Memory B cell (primary cell): Measurements from ENCODE around the gene GAP43.
A peak's percentile ranks its signal among the peaks of the same experiment; 100 is the strongest.

Source experiments
- ATAC-seq: fragments of 150-1000 bp; cut with Tn5 transposase; 2 replicates; pipeline ENCODE4 v1.10.0; 2021; ENCODE audit warnings: low read depth, mild to moderate bottlenecking, moderate library complexity
- DNase-seq, 2 donors: peaks; one replicate each; pipeline ENCODE4 v3.0.0; 2022; ENCODE audit warnings: low spot score in 2 of 2
- H3K27ac Mint-ChIP-seq: one replicate; pipeline ENCODE4 v1.8.0; 2022; ENCODE audit warnings: mild to moderate bottlenecking, moderate library complexity, mixed read lengths
- H3K27me3 Mint-ChIP-seq: one replicate; pipeline ENCODE4 v1.8.0; 2022; ENCODE audit warnings: mixed read lengths
- H3K36me3 Mint-ChIP-seq: one replicate; pipeline ENCODE4 v1.8.0; 2022; ENCODE audit warnings: mild to moderate bottlenecking, mixed read lengths
- H3K4me1 Mint-ChIP-seq: one replicate; pipeline ENCODE4 v1.8.0; 2022; ENCODE audit warnings: mixed read lengths
- H3K4me3 Mint-ChIP-seq: one replicate; pipeline ENCODE4 v1.8.0; 2022; ENCODE audit warnings: mild to moderate bottlenecking, moderate library complexity, mixed read lengths
- H3K9me3 Mint-ChIP-seq: one replicate; pipeline ENCODE4 v1.8.0; 2022; ENCODE audit warnings: mixed read lengths

GAP43 gene

DNA sequence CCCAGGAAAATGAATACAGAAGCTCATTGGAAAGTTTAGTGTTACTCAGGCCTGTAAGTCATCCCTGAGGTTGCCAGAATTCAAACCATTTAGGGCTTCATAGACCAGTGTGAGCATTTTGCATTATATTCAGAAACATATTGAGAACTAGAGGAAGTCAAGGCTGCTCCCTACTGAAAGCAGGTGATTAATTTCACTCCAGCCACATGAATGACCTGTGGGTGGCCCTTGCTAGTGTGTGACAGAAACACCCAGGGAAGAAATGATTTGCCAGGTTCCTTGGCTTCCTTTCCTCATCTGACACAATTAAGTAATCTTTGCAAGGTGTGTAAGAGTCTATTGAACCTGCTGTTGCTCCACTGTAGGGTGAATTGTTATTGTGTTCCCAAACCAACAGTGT is 61.8 kb downstream of the GAP43 start:
- DNase-seq (no peak), ATAC-seq (no peak)
- H3K4me1 Mint-ChIP-seq, result no peaks in the 10 kb centered on the region
- no peaks in the 10 kb centered on the region for H3K9me3 Mint-ChIP-seq
- no peaks in the 10 kb centered on the region for H3K27me3 Mint-ChIP-seq
- no peak overlapping the region for H3K4me3 Mint-ChIP-seq
- H3K36me3 Mint-ChIP-seq, result no peaks in the 10 kb centered on the region
- H3K27ac Mint-ChIP-seq, result no peak overlapping the region

DNA sequence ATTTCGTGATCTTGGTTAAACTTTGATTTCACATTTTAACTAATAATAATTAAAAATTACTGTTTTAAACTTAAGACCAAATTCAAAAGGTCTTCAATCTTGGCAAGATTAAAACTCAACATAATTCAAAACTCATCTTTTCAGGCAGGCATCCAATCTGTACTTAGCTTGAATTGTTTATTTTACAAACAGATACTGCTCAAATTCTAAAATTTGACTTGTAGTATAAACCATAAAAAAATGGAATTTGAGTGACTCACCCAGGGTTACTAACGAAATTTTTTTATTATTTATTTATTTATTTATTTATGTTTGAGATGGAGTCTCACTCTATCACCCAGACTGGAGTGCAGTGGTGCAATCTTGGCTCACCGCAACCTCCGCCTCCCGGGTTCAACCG is 64.4 kb downstream of the GAP43 start:
- ATAC-seq (no peak), DNase-seq (no peak)
- no peak overlapping the region for H3K27ac Mint-ChIP-seq
- H3K36me3 Mint-ChIP-seq, result no peaks in the 10 kb centered on the region
- H3K27me3 Mint-ChIP-seq, result no peaks in the 10 kb centered on the region
- no peaks in the 10 kb centered on the region for H3K4me1 Mint-ChIP-seq
- H3K9me3 Mint-ChIP-seq, result no peaks in the 10 kb centered on the region
- no peak overlapping the region for H3K4me3 Mint-ChIP-seq

DNA sequence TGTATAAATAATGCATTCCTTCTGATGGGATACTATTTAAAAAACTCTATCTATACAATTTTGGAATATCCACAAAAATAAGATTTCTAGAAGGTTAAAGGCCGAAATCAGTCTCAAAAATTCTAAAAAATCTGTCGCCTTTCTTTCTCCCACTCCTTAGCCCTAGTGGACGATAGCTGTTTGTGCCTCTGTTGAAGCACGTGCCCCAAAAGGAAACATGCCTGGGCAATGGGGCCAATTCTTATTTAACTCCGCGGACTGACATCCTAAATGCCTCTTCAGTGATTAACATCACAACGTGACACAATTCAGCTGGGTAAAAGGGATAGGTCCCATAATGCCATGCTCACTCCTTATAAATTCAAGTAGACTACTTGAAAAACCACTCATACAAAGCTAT is 65.1 kb downstream of the GAP43 start:
- H3K4me3 Mint-ChIP-seq, result no peak overlapping the region
- H3K9me3 Mint-ChIP-seq, result no peaks in the 10 kb centered on the region
- ATAC-seq (no peak), DNase-seq (no peak)
- H3K36me3 Mint-ChIP-seq, result no peaks in the 10 kb centered on the region
- no peak overlapping the region for H3K27ac Mint-ChIP-seq
- peaks cover 3% of the 10 kb centered on the region for H3K4me1 Mint-ChIP-seq
- no peaks in the 10 kb centered on the region for H3K27me3 Mint-ChIP-seq

DNA sequence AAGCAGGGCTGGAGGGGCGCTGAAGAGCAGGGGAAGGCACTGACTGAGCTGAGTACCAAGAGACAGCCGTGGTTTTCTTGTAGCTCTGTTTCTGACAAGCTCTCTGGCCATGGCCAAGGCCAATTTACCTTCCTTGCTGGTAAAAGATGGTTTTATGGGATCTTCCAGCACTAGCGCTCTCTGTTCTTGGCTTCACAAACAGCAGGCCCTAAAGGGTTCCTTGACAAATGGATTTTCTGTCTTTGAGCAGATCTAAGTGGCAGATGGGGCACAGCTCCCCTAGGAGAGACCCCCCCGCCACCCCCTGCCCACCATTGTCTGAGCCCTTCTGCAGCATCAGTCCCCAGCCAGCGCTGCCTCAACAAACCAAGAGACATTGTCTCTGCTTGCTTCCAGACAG is 66.6 kb downstream of the GAP43 start:
- ATAC-seq, result no peak
- Mint-ChIP-seq H3K9me3 (no peaks in the 10 kb centered on the region), H3K27me3 (no peaks in the 10 kb centered on the region), H3K27ac (no peak overlapping the region), H3K4me1 (peaks cover 3% of the 10 kb centered on the region), H3K4me3 (no peak overlapping the region), H3K36me3 (no peaks in the 10 kb centered on the region)
- no peak for DNase-seq

DNA sequence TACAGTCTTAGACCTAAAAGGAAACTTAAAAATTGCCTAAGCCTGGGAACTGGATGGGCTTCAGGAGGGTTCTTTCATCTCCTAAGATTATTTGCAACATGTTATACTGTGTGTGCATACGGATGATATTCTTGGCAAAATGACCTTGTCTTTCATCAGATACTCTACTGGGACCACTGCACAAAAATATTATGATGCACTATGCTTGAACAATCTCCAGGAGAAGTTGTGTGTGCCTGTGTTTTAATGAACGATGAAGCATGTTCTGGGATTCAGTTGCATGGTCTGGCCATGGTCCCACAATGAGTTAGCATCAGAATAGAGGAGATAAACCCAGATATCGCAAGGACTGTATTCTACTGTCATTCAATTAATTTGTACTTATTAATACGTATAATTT is 68.7 kb downstream of the GAP43 start:
- Mint-ChIP-seq H3K27me3 (no peaks in the 10 kb centered on the region), H3K27ac (no peak overlapping the region), H3K4me1 (peaks cover 3% of the 10 kb centered on the region), H3K4me3 (no peak overlapping the region), H3K9me3 (no peaks in the 10 kb centered on the region), H3K36me3 (no peaks in the 10 kb centered on the region)
- ATAC-seq, result no peak
- no peak for DNase-seq

DNA sequence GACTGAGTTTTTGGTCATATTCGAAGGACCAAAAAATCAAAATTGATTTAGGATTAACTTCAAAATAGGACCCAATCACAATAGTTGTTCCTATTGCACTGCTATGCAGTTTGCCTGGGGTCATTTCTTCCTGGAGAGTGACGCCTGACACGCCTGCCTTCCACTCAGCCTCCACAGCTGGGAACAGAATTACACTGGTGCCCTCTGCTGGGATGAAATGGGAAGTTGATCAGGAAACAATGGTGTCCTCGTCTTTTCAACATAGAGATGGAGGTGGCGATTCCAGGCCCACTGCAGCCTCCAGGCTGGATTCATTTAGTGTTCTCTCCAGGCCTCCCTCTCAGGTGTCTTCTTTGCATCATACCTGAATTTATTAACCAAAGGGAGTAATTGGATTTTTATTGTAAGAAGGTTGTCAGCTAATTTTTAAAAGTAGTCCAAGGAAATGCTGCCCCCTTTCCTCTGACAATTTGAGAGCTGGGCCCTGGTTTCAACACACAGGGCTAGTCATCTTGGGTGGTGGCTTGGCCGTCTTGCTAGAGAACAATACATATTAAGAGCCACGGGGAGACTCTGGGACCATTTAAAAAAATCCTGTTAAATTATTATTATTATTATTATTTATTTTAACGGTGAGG is 69.7 kb downstream of the GAP43 start:
- H3K27ac Mint-ChIP-seq, result no peak overlapping the region

DNA sequence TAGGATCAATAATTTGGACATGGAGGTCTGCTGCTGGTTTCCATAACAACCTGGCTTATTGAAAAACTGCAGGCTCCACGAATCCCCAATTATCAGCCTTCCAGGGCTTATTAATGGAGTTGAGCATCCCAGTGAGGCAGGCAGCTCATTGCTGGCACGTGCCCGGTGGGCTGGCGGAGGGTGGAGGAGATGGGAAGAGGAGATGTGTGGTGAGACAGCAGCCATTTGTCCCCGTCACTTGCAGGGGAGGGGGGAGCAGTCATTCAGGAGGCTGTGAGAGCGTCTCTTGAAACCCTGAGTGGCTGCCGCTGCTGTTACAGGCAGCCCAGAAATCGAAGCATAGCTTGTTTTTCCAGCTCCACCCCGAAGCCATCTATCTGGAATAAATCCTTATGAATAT is 70.6 kb downstream of the GAP43 start:
- no peak overlapping the region for H3K4me3 Mint-ChIP-seq
- no peak for DNase-seq
- no peaks in the 10 kb centered on the region for H3K27me3 Mint-ChIP-seq
- no peaks in the 10 kb centered on the region for H3K9me3 Mint-ChIP-seq
- H3K4me1 Mint-ChIP-seq, result peaks cover 3% of the 10 kb centered on the region
- no peaks in the 10 kb centered on the region for H3K36me3 Mint-ChIP-seq
- no peak overlapping the region for H3K27ac Mint-ChIP-seq
- ATAC-seq, result no peak

More for the DNA sequence above, 69.7 kb downstream of the GAP43 start:
- H3K4me1 Mint-ChIP-seq, result peaks cover 3% of the 10 kb centered on the region
- no peak overlapping the region for H3K4me3 Mint-ChIP-seq
- H3K36me3 Mint-ChIP-seq, result no peaks in the 10 kb centered on the region
- H3K27me3 Mint-ChIP-seq, result no peaks in the 10 kb centered on the region
- DNase-seq (peak; percentile 70 to 71), ATAC-seq (peak; percentile 92)
- H3K9me3 Mint-ChIP-seq, result no peaks in the 10 kb centered on the region

DNA sequence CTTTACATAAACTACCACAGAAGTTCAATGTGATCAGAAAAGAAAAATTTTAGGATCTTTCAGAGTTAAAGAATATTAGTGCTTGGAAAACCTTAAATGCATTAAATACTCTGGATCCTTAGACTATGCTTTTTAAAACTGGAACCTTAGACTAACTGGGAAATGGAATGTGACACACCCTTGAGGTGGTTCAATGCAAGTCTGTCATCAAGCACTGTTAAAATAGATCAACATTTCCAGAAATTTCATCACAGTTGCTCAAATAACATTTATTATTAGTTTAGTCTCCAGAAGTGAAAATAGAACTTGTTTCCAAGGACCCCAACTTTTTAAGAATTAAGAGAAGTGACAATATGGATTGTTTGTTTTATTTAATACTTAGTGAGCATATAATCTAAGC is 71.8 kb downstream of the GAP43 start:
- Mint-ChIP-seq H3K4me3 (no peak overlapping the region), H3K4me1 (peaks cover 7% of the 10 kb centered on the region), H3K27ac (no peak overlapping the region), H3K9me3 (no peaks in the 10 kb centered on the region), H3K27me3 (peaks cover 3% of the 10 kb centered on the region), H3K36me3 (no peaks in the 10 kb centered on the region)
- no peak for ATAC-seq
- DNase-seq, result no peak

DNA sequence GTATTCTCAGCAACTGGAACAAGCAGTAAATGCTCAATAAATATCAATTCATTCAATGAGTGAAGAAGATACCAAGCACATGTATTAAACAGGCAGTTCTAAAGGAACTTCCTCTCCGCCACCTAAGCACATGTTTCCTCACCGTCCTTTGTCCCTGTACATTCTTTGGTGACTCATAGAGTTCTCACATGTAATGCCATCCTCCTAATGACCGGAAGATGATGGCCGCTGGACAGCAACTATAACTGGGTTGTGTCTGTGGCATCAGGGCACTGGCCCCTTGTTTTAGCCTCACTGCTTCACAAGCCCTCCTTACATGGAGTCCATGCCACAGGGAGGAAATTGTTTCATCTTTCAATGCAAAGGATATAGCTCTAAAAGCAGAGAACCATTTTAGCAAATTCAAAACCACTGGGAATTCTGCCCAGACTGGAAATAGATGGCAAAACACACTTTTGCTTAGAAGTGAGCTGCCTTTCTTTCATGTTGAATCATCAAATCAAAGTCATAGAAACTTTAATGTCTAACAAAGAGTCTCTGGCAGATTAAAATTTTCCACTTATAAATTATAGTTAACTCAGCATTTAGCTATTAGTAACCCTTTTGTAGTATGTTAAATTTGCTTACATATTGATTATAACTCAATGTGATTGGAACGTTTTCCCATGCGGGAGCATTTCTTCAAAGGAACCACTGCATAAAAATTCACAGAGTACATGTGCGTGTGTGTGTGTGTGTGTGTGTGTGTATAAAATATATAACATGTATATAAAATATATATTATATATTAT is 74.1 kb downstream of the GAP43 start:
- peaks cover 3% of the 10 kb centered on the region for H3K27me3 Mint-ChIP-seq
- no peak overlapping the region for H3K4me3 Mint-ChIP-seq
- H3K36me3 Mint-ChIP-seq, result no peaks in the 10 kb centered on the region
- DNase-seq, result no peak
- H3K9me3 Mint-ChIP-seq, result no peaks in the 10 kb centered on the region
- ATAC-seq, result no peak
- peaks cover 7% of the 10 kb centered on the region for H3K4me1 Mint-ChIP-seq
- no peak overlapping the region for H3K27ac Mint-ChIP-seq

DNA sequence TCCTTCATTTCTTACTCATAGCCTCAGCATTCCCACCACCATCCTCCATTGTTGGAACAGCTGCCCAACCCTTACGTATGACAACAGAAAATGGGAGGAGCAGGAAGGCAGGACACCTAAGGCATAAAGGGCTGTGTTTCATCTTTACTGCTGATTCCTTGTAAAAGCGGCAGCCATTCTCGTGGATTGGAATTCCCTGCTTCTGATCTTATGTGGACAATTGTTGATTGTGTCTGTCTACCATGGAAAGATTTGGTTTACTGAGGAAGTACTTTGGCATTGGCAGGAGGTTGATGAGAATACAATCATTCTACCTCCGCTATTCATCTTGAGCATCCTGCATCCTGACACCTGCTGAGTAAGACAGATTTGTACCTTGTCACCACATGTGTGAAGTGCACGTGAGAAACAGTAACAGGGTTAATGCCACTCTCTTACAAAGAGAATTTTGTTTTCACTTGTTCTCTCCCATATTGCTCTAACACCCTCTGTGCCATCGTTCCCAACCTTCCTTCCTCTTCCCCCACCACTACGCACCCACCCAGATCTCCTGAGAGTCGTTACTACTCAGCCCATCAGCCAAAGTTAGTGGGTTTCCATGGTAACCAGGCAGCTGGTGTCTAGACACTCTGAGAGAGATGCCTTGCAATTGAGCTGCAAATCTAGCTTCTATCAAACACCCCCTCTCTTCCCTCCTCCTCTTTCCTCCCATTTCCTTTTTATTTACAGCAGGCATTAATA is 75.7 kb downstream of the GAP43 start:
- Mint-ChIP-seq H3K4me3 (no peak overlapping the region), H3K4me1 (peaks cover 4% of the 10 kb centered on the region)
- peak; percentile 38 for ATAC-seq

DNA sequence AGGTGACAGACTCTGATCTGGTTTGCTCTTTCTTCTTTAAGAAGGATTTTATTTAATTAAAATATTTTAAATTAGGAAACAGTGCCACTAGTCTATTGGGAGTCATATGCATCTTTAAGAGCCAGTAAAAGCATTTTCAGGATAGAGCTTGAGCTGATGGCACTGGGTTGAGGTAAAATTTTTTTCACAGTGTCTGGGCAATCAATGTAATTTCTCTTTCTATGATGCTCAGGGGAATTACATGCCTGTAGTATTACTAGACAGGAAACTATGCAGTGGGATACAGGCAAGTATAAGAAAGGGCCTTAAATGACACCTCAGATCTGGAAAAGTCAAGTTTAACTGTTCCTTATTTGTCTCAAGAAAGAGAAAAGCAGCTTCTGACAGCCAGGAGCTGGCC is 76.4 kb downstream of the GAP43 start:
- no peak for ATAC-seq
- H3K36me3 Mint-ChIP-seq, result no peaks in the 10 kb centered on the region
- no peaks in the 10 kb centered on the region for H3K9me3 Mint-ChIP-seq
- no peak for DNase-seq
- no peak overlapping the region for H3K4me3 Mint-ChIP-seq
- H3K27me3 Mint-ChIP-seq, result peaks cover 3% of the 10 kb centered on the region
- H3K4me1 Mint-ChIP-seq, result peaks cover 4% of the 10 kb centered on the region
- no peak overlapping the region for H3K27ac Mint-ChIP-seq

More for the DNA sequence above, 75.7 kb downstream of the GAP43 start:
- Mint-ChIP-seq H3K9me3 (no peaks in the 10 kb centered on the region), H3K27me3 (peaks cover 3% of the 10 kb centered on the region), H3K27ac (no peak overlapping the region), H3K36me3 (no peaks in the 10 kb centered on the region)
- DNase-seq, result no peak

DNA sequence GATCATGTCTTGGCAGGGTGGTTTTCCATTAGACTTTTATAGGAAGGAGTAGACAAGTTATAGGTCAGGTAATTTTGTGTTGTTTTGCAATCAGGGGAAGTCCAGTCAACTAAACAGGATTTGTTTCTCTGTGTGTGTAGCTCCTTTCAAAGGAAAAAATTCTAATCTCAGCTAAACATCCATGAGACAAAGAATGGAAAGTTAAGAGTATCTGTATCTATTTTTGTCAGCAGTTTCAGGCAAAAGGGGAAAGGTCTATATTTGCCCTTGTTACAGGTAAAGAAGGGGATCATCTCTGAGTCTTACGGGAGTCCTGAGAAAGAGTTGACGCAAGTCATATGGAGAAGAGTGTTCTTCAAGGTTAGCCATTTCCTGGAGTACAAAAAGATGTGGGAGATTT is 79.3 kb downstream of the GAP43 start:
- H3K36me3 Mint-ChIP-seq, result no peaks in the 10 kb centered on the region
- H3K27me3 Mint-ChIP-seq, result peaks cover 3% of the 10 kb centered on the region
- no peak overlapping the region for H3K27ac Mint-ChIP-seq
- no peak for ATAC-seq
- no peak overlapping the region for H3K4me3 Mint-ChIP-seq
- DNase-seq, result no peak
- H3K9me3 Mint-ChIP-seq, result no peaks in the 10 kb centered on the region
- peaks cover 4% of the 10 kb centered on the region for H3K4me1 Mint-ChIP-seq

DNA sequence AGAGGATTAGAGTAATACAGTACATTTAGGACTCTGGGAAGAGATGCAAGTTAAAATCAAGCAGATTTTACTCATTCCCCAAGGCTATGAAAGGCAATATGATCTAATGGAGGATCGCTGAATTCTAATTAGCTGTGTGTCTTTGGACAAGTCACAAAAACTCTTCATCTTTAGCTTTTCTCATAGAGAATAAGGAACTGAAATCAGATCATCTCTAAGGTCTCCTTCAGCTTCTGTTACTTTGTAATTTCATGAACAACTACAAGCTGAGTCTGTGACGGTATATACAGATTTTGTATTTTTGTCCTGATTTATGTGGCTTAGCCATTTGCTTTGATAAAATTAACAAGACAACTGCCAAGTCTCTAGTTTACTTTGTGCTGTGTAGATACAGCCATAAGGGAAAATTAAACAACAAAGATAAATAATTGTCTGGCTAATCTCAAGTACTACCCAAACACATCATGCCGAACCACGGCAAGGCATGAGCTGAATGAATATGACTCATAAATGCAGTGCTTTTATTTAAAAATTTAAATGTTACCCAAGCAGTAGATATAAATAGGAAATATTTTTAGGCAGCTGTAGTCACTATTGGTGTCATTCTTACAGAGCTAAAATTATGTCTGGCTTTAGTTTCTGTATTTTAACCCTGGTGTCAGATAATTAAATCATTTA is 81.5 kb downstream of the GAP43 start:
- no peaks in the 10 kb centered on the region for H3K9me3 Mint-ChIP-seq
- DNase-seq, result no peak
- no peak overlapping the region for H3K27ac Mint-ChIP-seq
- no peak overlapping the region for H3K4me3 Mint-ChIP-seq
- H3K4me1 Mint-ChIP-seq, result no peaks in the 10 kb centered on the region
- no peaks in the 10 kb centered on the region for H3K27me3 Mint-ChIP-seq
- ATAC-seq, result peak; percentile 78
- no peaks in the 10 kb centered on the region for H3K36me3 Mint-ChIP-seq

DNA sequence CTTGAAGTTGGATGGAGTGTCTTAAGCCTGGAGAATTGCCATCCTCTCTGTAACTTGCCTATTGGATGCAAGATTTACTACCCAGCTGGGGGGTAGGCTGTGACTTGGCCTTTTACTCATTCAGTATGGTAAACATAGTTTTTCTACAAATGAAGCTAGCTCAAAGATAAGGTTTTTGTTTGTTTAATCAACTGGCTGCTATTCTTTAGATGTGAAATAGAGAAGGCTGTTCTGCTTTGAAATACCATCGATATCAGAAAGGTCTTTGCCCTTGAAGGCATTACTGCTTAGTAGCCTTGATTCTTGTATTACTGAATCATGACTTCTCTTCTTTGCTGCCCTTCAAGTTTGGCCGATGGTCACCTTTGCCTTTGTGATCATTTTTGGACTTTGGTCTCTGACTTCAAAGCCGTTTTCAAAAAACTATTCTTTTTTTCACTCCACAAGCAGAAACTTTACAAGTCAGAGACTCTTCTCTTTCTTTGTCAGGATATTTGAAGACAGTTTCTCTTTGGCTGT is 83.1 kb downstream of the GAP43 start:
- H3K4me3 Mint-ChIP-seq, result no peak overlapping the region
- no peak for ATAC-seq

More for the DNA sequence above, 83.1 kb downstream of the GAP43 start:
- Mint-ChIP-seq H3K27me3 (no peaks in the 10 kb centered on the region), H3K9me3 (no peaks in the 10 kb centered on the region), H3K27ac (no peak overlapping the region), H3K4me1 (no peaks in the 10 kb centered on the region), H3K36me3 (no peaks in the 10 kb centered on the region)
- no peak for DNase-seq
